Psoas muscle (tissue), 8 donors: ENCODE results near the gene NAPA. TPM values are rescaled to one million over a fixed set of nuclear protein-coding genes. Genes with fewer than 3 reads are reported as not detected.

Experiments used
- ATAC-seq, 4 donors: fragments of 200-7000 bp; cut with Tn5 transposase; one replicate each; pipeline ENCODE4 v1.9.1; 2020; ENCODE audit warnings: moderate library complexity in 3 of 4, mild to moderate bottlenecking in 2 of 4
- DNase-seq, 2 donors: peaks; one replicate each; pipeline ENCODE4 v3.0.0-alpha.2; 2020
- H3K27ac ChIP-seq: fragments of 200-600 bp; one replicate; pipeline ENCODE4 v1.8.0; 2022
- H3K27me3 ChIP-seq, 3 donors: fragments of 200-600 bp in 1 of 3; one replicate each; pipeline versions ENCODE4 v1.6.1 to v1.8.0; 2013 to 2022; ENCODE audit warnings: low read length in 2 of 3, mild to moderate bottlenecking in 2 of 3, moderate library complexity in 1 of 3; ENCODE audit not compliant: insufficient read depth in 3 of 3
- H3K36me3 ChIP-seq, 2 donors: fragments of 200-600 bp in 1 of 2; one replicate each; pipeline versions ENCODE4 v1.6.1 to v1.8.0; 2013 to 2022; ENCODE audit warnings: low read depth in 1 of 2, mild to moderate bottlenecking in 1 of 2, moderate library complexity in 1 of 2; ENCODE audit not compliant: insufficient read depth in 1 of 2
- H3K4me1 ChIP-seq: fragments of 200-600 bp; one replicate; pipeline ENCODE4 v1.8.0; 2022
- H3K4me3 ChIP-seq: fragments of 200-600 bp; one replicate; pipeline ENCODE4 v1.8.0; 2022; ENCODE audit warnings: mild to moderate bottlenecking
- H3K9me3 ChIP-seq: fragments of 200-600 bp; one replicate; pipeline ENCODE4 v1.8.0; 2022
- CTCF ChIP-seq: fragments of 200-600 bp; IDR thresholded peaks from one replicate; pipeline ENCODE4 v1.8.0; 2022; ENCODE audit warnings: antibody characterized with exemption
- WGBS, 3 donors: extraction: QIAGEN DNeasy Blood & Tissue Kit; methylation state at CpG; one replicate each; pipeline versions ENCODE4 v1.1.6 to v1.1.7; 2013; 5-methylcytosine and 5-hydroxymethylcytosine counted together
- intact Hi-C, 2 donors: fragments of 100-400 bp; cut with DNase I; formaldehyde crosslinking; loops; one replicate each; pipeline versions ENCODE4 v1.11.0 to v1.14.2; 2022
- polyA plus RNA-seq, 3 donors: library from polyadenylated mRNA; stranded (reverse); fragments of 200-250 nt; gene quantifications; one replicate each; pipeline ENCODE4 v1.2.3, GENCODE V29; 2013
- total RNA-seq, 4 donors: library from RNA; stranded (reverse); fragmentation: NEBNext Ultra II Directional in 2 of 4; extraction: Animal tissue kit (Norgen Biotek cat#: 25700) in 2 of 4; gene quantifications; one replicate each; pipeline versions ENCODE4 v1.2.1 to v1.2.4, GENCODE V29; 2021 to 2023
- donor health status: healthy with polysubstance abuse.
- donor health status: DM: no; HTN: no; CAD: no; lungs with moderate emphysema.
- donor health status: Bipolar disorder and iron deficiency.
- donor health status: healthy.
- donor health status: DM: yes; HTN: yes; CAD: no.
- donor health status: DM: no; HTN: no; CAD: no.
- donor health status: DM: no; HTN: no; CAD: no.
- donor health status: DM: yes; HTN: yes; CAD: no.

Gene NAPA
- total and polyA plus RNA-seq, 7 donors, result 103 to 182 (median 124) TPM

DNA sequence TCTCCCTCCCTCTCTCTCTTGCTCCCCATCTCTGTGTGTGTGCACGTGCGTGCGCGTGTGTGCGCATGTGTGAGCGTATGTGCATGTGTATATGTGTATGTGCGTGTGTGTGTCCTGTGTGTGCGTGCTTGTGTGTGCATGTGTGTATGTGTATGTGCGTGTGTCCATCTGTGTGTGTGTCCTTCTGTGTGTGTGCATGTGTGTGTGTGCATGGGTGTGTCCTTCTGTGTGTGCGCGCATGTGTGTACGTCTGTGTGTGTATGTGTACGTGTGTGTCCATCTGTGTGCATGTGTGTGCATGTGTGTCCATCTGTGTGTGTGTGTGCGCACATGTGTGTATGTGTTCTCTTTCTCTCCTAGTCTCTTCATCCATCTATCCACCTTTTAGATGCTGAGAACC lies 55.4 kb downstream of the NAPA start:
- Histone ChIP-seq H3K27me3 (peaks cover 0 to 73% (median 27%) of the 10 kb centered on the region in 3 donors), H3K27ac (no peak overlapping the region), H3K36me3 (no peaks in the 10 kb centered on the region), H3K4me3 (no peak overlapping the region), H3K9me3 (peaks cover 8% of the 10 kb centered on the region), H3K4me1 (no peaks in the 10 kb centered on the region)
- ATAC-seq (no peak), DNase-seq (no peak)
- intact Hi-C loops, result no loop called here
- 85 to 88% (median 87%) methylated on average over 14 of the region's 14 CpGs for WGBS, 3 donors
- no peak for TF ChIP-seq CTCF

DNA sequence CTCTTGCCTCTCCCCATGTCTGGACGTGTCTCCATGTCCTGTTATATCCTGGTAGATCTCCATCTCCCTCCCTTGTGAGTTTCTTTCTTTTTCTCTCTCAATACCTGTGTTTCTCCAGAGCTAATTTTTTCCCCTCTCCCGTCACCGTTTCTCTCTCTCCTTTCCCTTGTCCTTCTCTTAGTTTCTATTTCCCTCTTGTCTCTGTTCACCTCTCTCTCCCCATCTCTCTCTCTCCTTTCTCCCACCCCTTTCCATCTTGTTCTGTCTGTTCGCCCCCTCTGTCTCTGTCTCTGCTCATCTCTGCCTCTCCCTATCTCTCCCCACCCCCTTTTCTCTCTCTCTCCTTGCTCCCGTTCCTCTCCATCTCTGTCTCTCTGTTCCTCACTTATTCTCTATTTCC lies 56.2 kb downstream of the NAPA start:
- WGBS, 3 donors, result 23 to 28% (median 24%) methylated on average over 5 of the region's 5 CpGs
- DNase-seq (no peak), ATAC-seq (no peak)
- TF ChIP-seq CTCF, result no peak
- H3K9me3 ChIP-seq, result peaks cover 8% of the 10 kb centered on the region
- intact Hi-C loops, result no loop called here
- no peak overlapping the region for H3K27ac ChIP-seq
- peaks cover 0 to 73% (median 27%) of the 10 kb centered on the region in 3 donors for H3K27me3 ChIP-seq
- no peak overlapping the region for H3K4me3 ChIP-seq
- H3K36me3 ChIP-seq, result no peaks in the 10 kb centered on the region
- no peaks in the 10 kb centered on the region for H3K4me1 ChIP-seq

GRCh38 chr19:47456721-47457474 lies 58.0 kb downstream of the NAPA start:
- WGBS, 3 donors, result 21 to 27% (median 22%) methylated on average over 66 to 77 of the region's 77 CpGs
- Histone ChIP-seq H3K4me1 (no peaks in the 10 kb centered on the region), H3K36me3 (no peaks in the 10 kb centered on the region), H3K4me3 (no peak overlapping the region), H3K27ac (no peak overlapping the region), H3K9me3 (peaks cover 8% of the 10 kb centered on the region), H3K27me3 (peaks cover 0 to 73% (median 29%) of the 10 kb centered on the region in 3 donors)
- peak in 1 of 2 donors; percentile 46 for DNase-seq
- intact Hi-C loops, result no loop called here
- no peak for TF ChIP-seq CTCF
- ATAC-seq, result no peak

GRCh38 chr19:47450478-47450877 lies 64.4 kb downstream of the NAPA start:
- no peak for TF ChIP-seq CTCF
- DNase-seq (no peak), ATAC-seq (no peak)
- Histone ChIP-seq H3K4me3 (no peak overlapping the region), H3K9me3 (peaks cover 2% of the 10 kb centered on the region), H3K27ac (no peak overlapping the region), H3K36me3 (no peaks in the 10 kb centered on the region), H3K4me1 (no peaks in the 10 kb centered on the region), H3K27me3 (peaks cover 0 to 71% (median 18%) of the 10 kb centered on the region in 3 donors)
- WGBS, 3 donors, result 62 to 67% (median 64%) methylated on average over 7 of the region's 7 CpGs
- intact Hi-C loops, result no loop called here

- H3K4me1 ChIP-seq, result no peaks in the 10 kb centered on the region
- H3K36me3 ChIP-seq, result no peaks in the 10 kb centered on the region
- H3K4me3 ChIP-seq, result no peak overlapping the region
- no peak for TF ChIP-seq CTCF
- intact Hi-C loops, result no loop called here
- no peaks in the 10 kb centered on the region for H3K9me3 ChIP-seq
- WGBS, 3 donors, result 18 to 25% (median 25%) methylated on average over 9 of the region's 9 CpGs
- no peak for ATAC-seq
- peaks cover 0 to 84% (median 24%) of the 10 kb centered on the region in 3 donors for H3K27me3 ChIP-seq
- peak in 1 of 2 donors; percentile 18 for DNase-seq
- no peak overlapping the region for H3K27ac ChIP-seq
Measured at GRCh38 chr19:47448360-47448727, 66.5 kb downstream of the NAPA start.
